GM23338 (cell line): ENCODE data around the gene POP7.

Source experiments
- CREB1 ChIP-seq: fragments of 250-450 bp; sonication (Bioruptor Pico); IDR thresholded peaks from 2 replicates; pipeline ENCODE4 v1.5.0; 2020; ENCODE audit warnings: low read depth, mild to moderate bottlenecking, moderate library complexity
- CTCF ChIP-seq, 2 experiments: fragments of 200-600 bp in 1 of 2; sonication (generic) in 1 of 2; conservative IDR thresholded peaks; 2 replicates each; pipeline versions ENCODE4 v1.5.1 to v1.6.1; 2016 to 2017; ENCODE audit warnings: antibody characterized with exemption in 2 of 2, low read depth in 2 of 2, mild to moderate bottlenecking in 2 of 2, moderate library complexity in 1 of 2
- ETS1 ChIP-seq: IDR thresholded peaks from 2 replicates; pipeline ENCODE4 v1.6.1; 2016; ENCODE audit warnings: antibody characterized with exemption
- EZH2 ChIP-seq: fragments of 200-600 bp; sonication (generic); IDR thresholded peaks from one replicate; pipeline ENCODE4 v1.8.0; 2017; ENCODE audit warnings: antibody characterized with exemption, mild to moderate bottlenecking, low read depth; ENCODE audit not compliant: unreplicated experiment
- EZH2phosphoT487 ChIP-seq: fragments of 200-600 bp; sonication (generic); IDR thresholded peaks from one replicate; pipeline ENCODE4 v1.8.1; 2018; ENCODE audit warnings: antibody characterized with exemption; ENCODE audit not compliant: unreplicated experiment
- JUNB ChIP-seq: IDR thresholded peaks from one replicate; pipeline ENCODE4 v1.6.1; 2016; ENCODE audit warnings: antibody characterized with exemption; ENCODE audit not compliant: unreplicated experiment
- NANOG ChIP-seq: IDR thresholded peaks from 2 replicates; pipeline ENCODE4 v1.6.1; 2016; ENCODE audit warnings: antibody characterized with exemption, borderline replicate concordance
- POLR2AphosphoS5 ChIP-seq: IDR thresholded peaks from 2 replicates; pipeline ENCODE4 v1.6.1; 2016; ENCODE audit warnings: antibody characterized with exemption, low read depth
- REST ChIP-seq: IDR thresholded peaks from one replicate; pipeline ENCODE4 v1.6.1; 2018; ENCODE audit warnings: antibody characterized with exemption; ENCODE audit not compliant: unreplicated experiment
- ZNF462 ChIP-seq: fragments of 250-450 bp; sonication (Bioruptor Pico); IDR thresholded peaks from 2 replicates; pipeline ENCODE4 v1.5.0; 2020; ENCODE audit warnings: mild to moderate bottlenecking, moderate library complexity

GRCh38 chr7:100670074-100670473, 35.8 kb upstream of the POP7 start:
- TF ChIP-seq CTCF (conservative IDR thresholded peaks at IDR 0.05; ENCODE audit: low read depth in 2 of 2) (no peak), JUNB (no peak), POLR2AphosphoS5 (no peak), EZH2 (no peak), CREB1 (CRISPR knock-in tag) (no peak), REST (no peak), EZH2phosphoT487 (no peak), NANOG (no peak), ETS1 (no peak), ZNF462 (no peak)
